Measurements from ENCODE around the gene CD82. TPM values are rescaled to one million over a fixed set of nuclear protein-coding genes. Genes with fewer than 3 reads are reported as not detected.

The CD82 gene
- total and polyA plus RNA-seq, 11 donors, result 20.1 to 76.2 (median 37.3) TPM

- TF ChIP-seq POLR2A (IDR thresholded peaks at IDR 0.05) (no peak), CTCF (IDR thresholded peaks at IDR 0.05) (no peak)
- Histone ChIP-seq H3K27me3 (no peaks in the 10 kb centered on the region), H3K27ac (no peak overlapping the region), H3K4me1 (peaks cover 0 to 19% (median under 1%) of the 10 kb centered on the region in 12 donors), H3K9me3 (no peaks in the 10 kb centered on the region), H3K4me3 (no peak overlapping the region), H3K36me3 (no peaks in the 10 kb centered on the region)
- intact Hi-C loops (cut with DNase I), result loop anchor here in 3 of 10 donors (2.0 to 10.0 kb wide), 3 partner anchors 397 to 439 kb away; partner anchors contain the start of gene EXT2 (in 2 of the 3)
- DNase-seq (no peak), ATAC-seq (no peak)
- 81 to 87% (median 85%) methylated on average over 5 of the region's 5 CpGs for WGBS, 4 donors
Observed at GRCh38 chr11:44533921-44534711, 31.3 kb upstream of the CD82 start.

- H3K4me1 ChIP-seq, result peaks cover 0 to 12% (median under 1%) of the 10 kb centered on the region in 12 donors
- no peaks in the 10 kb centered on the region for H3K9me3 ChIP-seq
- 77 to 83% (median 78%) methylated on average over 12 to 16 of the region's 16 CpGs for whole genome bisulfite sequencing, 4 donors
- TF ChIP-seq CTCF (IDR thresholded peaks at IDR 0.05) (no peak), POLR2A (IDR thresholded peaks at IDR 0.05) (no peak)
- H3K36me3 ChIP-seq, result no peaks in the 10 kb centered on the region
- H3K27ac ChIP-seq, result no peak overlapping the region
- H3K27me3 ChIP-seq, result no peaks in the 10 kb centered on the region
- intact Hi-C loops (cut with DNase I), result loop anchor here in 8 of 10 donors (2.0 to 10.0 kb wide), 7 partner anchors 399 to 443 kb away; partner anchors contain the start of gene EXT2 (in 4 of the 8)
- no peak for ATAC-seq
- no peak for DNase-seq
- H3K4me3 ChIP-seq, result no peak overlapping the region
Observed at GRCh38 chr11:44535191-44535980, 30.1 kb upstream of the CD82 start.

- Histone ChIP-seq H3K27ac (no peak overlapping the region), H3K4me1 (peaks cover 0 to 9% (median 0%) of the 10 kb centered on the region in 12 donors), H3K36me3 (no peaks in the 10 kb centered on the region), H3K4me3 (no peak overlapping the region), H3K9me3 (no peaks in the 10 kb centered on the region), H3K27me3 (no peaks in the 10 kb centered on the region)
- intact Hi-C loops (cut with DNase I), result loop anchor here in 8 of 10 donors (2.0 to 10.0 kb wide), 7 partner anchors 404 to 445 kb away; partner anchors contain the start of gene EXT2 (in 4 of the 8)
- TF ChIP-seq CTCF (IDR thresholded peaks at IDR 0.05) (no peak), POLR2A (IDR thresholded peaks at IDR 0.05) (no peak)
- WGBS, 4 donors, result 72 to 83% (median 79%) methylated on average over 20 of the region's 20 CpGs
- peak in 1 of 5 donors; percentile 40 for DNase-seq
- peak in 2 of 4 donors; percentile 10 to 20 for ATAC-seq
Observed at GRCh38 chr11:44536788-44537516, 28.5 kb upstream of the CD82 start.
